SK-N-MC (cell line): Measurements from ENCODE around the gene LRRN2.

Experiments used
- EZH2 ChIP-seq: fragments of 200-600 bp; sonication (generic); IDR thresholded peaks from one replicate; pipeline ENCODE4 v1.6.1; 2017; ENCODE audit warnings: antibody characterized with exemption
- POLR2AphosphoS5 ChIP-seq: IDR thresholded peaks from 2 replicates; pipeline ENCODE4 v1.6.1; 2012; ENCODE audit warnings: mild to moderate bottlenecking, low read depth, low read length, borderline replicate concordance

- TF ChIP-seq EZH2 (no peak), POLR2AphosphoS5 (no peak)
These were observed 109.1 kb downstream of the LRRN2 start for GRCh38 chr1:204576422-204576821.
